ENCODE results near the gene SDCCAG8. TPM values are rescaled to one million over a fixed set of nuclear protein-coding genes. Genes with fewer than 3 reads are reported as not detected.

Gene SDCCAG8
- total and polyA plus RNA-seq, 11 donors: 7.8 to 36.6 (median 21.6) TPM

- H3K27ac ChIP-seq: no peak overlapping the region
- H3K4me3 ChIP-seq: no peak overlapping the region
- no peaks in the 10 kb centered on the region for H3K27me3 ChIP-seq
- ATAC-seq (no peak), DNase-seq (no peak)
- peaks cover 0 to 13% (median 3%) of the 10 kb centered on the region in 9 donors for H3K36me3 ChIP-seq
- 66 to 97% (median 94%) methylated on average over 1 of the region's 1 CpG for WGBS, 4 donors
- H3K9me3 ChIP-seq: peaks cover 0 to 48% (median 24%) of the 10 kb centered on the region in 12 donors
- H3K4me1 ChIP-seq: peaks cover 0 to 33% (median 15%) of the 10 kb centered on the region in 12 donors
- intact Hi-C loops (cut with DNase I): no loop called here
- TF ChIP-seq CTCF (IDR thresholded peaks at IDR 0.05) (no peak), POLR2A (IDR thresholded peaks at IDR 0.05) (no peak)
Measured at GRCh38 chr1:243229526-243229925, 26.3 kb upstream of the SDCCAG8 start.

GRCh38 chr1:243230914-243231313 is 24.9 kb upstream of the SDCCAG8 start:
- ATAC-seq (no peak), DNase-seq (no peak)
- H3K4me3 ChIP-seq: no peak overlapping the region
- intact Hi-C loops (cut with DNase I): no loop called here
- H3K9me3 ChIP-seq: peaks cover 0 to 48% (median 24%) of the 10 kb centered on the region in 12 donors
- no peak for TF ChIP-seq POLR2A (IDR thresholded peaks at IDR 0.05)
- TF ChIP-seq CTCF (IDR thresholded peaks at IDR 0.05): no peak
- H3K27me3 ChIP-seq: no peaks in the 10 kb centered on the region
- H3K27ac ChIP-seq: no peak overlapping the region
- H3K36me3 ChIP-seq: peaks cover 0 to 8% (median 0%) of the 10 kb centered on the region in 9 donors
- peaks cover under 1 to 41% (median 22%) of the 10 kb centered on the region in 12 donors for H3K4me1 ChIP-seq

GRCh38 chr1:243233908-243234307 is 21.9 kb upstream of the SDCCAG8 start:
- Histone ChIP-seq H3K4me1 (peaks cover 5 to 50% (median 34%) of the 10 kb centered on the region in 12 donors), H3K4me3 (no peak overlapping the region), H3K36me3 (peaks cover 0 to 13% (median 4%) of the 10 kb centered on the region in 9 donors), H3K27me3 (no peaks in the 10 kb centered on the region), H3K9me3 (peaks cover 0 to 41% (median 24%) of the 10 kb centered on the region in 12 donors), H3K27ac (peak overlapping the region in 1 of 12 donors; percentile 17)
- no peak for DNase-seq
- TF ChIP-seq CTCF (IDR thresholded peaks at IDR 0.05) (no peak), POLR2A (IDR thresholded peaks at IDR 0.05) (no peak)
- intact Hi-C loops (cut with DNase I): no loop called here
- WGBS, 4 donors: 70 to 86% (median 75%) methylated on average over 2 of the region's 2 CpGs
- ATAC-seq: peak in 1 of 4 donors; percentile 39

- peak in 2 of 4 donors; percentile 34 to 66 for ATAC-seq
Measured at GRCh38 chr1:243234978-243235647, 20.7 kb upstream of the SDCCAG8 start.

More at GRCh38 chr1:243234978-243235647, 20.7 kb upstream of the SDCCAG8 start:
- peaks cover 0 to 29% (median 19%) of the 10 kb centered on the region in 12 donors for H3K9me3 ChIP-seq
- TF ChIP-seq POLR2A (IDR thresholded peaks at IDR 0.05): no peak
- no peak for TF ChIP-seq CTCF (IDR thresholded peaks at IDR 0.05)
- peak overlapping the region in 5 of 12 donors; percentile 3 to 46 (median 17) for H3K27ac ChIP-seq
- no peak for DNase-seq
- H3K27me3 ChIP-seq: no peaks in the 10 kb centered on the region
- H3K4me1 ChIP-seq: peaks cover 5 to 53% (median 34%) of the 10 kb centered on the region in 12 donors
- H3K36me3 ChIP-seq: peaks cover 0 to 13% (median 4%) of the 10 kb centered on the region in 9 donors
- no peak overlapping the region for H3K4me3 ChIP-seq
- intact Hi-C loops (cut with DNase I): no loop called here
- WGBS, 4 donors: 51 to 70% (median 53%) methylated on average over 4 of the region's 4 CpGs
